ENCODE results near the gene DLG2.

The DLG2 gene

DNA sequence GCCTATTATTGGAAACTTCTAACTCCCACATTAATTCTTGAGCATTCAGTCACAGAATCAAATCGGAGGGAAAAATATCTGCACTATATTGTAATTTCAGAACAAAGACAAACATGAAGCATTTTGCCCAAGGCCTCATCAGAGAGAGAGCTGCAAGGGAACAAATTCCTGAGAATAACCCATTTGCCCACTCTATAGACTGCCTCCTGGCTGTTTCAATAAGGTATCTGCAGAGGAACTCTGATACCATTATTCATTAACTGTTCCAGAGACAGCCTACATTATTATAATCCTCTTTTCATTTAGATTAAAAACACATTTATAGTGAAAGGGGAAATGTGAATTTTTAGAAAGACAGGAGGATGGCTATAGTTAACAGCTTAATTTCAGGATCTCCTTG is 663.9 kb downstream of the DLG2 start:
- DNase-seq = no peak

DNA sequence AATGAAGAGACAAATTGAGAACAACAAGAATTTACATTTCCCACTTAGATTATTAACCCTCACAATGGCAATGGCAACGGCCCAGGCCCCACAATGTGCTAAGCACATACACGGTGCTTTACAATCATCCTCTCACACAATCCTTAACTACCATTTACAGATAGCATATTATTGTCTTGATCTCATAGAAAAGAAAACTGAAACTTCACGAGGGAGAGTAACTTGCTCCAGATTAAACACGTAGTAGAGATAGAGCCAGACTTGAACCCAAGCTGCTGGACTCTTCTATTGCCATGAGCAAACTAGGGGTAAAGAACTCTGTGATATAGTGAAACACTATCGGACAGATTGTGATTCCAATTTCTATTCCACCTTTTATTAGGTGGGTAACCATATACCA is 665.1 kb downstream of the DLG2 start:
- DNase-seq = no peak

DNA sequence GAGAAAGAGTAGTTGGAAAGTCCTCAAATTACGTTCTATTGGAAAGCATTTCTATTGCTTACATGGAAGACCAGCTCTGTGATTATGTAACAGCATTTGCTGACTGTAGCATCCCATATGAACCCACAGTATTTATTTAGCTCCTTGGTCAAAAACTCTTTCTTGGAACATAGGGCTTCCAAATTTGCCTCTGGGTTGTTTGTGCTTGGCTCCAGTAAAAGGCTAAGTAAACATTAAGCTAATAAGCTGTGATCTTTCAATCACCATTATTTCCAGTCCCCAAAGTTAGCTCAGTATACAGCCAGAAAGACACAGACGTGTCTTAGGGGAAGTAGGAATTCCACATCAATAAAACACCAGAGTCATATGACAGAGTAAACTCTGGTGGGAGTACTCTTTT is 668.8 kb downstream of the DLG2 start:
- DNase-seq = no peak

DNA sequence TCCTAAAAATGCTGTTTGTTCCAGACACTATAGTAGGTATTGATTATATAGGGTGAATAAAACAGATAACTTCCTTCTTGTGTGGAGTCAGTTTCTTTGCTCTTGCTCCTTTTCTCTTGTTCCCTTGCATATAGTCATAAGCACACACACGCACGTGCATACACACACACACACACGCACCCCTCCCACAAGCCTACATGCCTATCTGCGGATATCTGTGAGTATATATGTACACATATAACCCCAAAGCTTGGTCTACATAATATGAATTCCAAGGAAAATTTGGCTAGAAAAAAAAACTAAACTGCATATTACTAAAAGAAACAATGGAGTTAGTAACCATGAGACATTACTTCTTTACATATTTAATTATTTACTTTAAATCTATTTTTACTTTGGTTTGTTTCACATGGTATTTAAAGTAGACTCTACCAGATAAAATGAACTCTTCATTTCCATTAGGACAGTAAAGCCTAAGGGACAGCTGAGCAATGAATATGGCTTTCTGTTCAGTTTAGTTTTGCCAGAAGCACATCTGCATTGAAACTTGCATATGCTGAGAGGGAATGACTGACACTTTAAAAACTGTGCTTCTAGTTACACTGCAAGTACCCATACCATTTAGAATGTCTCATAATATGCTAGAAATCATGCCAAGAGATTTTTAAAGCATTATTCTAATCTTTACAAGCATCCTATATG is 676.4 kb downstream of the DLG2 start:
- DNase-seq = no peak

DNA sequence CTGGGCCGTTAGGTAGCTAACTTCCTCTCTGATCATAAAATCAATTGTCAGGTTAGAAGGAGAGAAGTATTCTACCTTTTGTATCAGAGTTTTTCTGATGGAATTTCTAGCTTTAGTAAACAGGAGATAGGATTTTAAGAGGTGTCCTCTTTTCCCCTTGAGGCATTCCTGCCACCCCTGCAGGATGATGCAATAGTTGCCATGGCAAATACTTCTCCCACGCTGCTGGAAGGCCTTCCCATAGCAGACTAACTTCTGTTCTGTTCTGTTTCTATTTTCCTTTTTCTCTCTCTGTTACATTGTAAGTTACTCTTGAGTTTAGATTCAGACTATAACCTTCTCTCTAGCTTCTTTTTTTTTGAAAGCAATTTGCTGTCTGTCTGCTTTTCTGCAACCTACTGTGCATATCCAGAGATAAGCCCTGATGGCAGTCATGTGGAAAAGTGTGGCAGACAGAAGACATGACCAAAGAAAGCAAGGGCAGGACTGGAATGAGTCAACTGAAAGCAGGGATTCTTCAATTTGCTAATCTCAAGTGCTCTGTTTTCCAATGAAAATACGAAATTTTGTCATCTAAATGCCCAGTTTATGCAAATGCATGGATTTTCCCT is 679.1 kb downstream of the DLG2 start:
- DNase-seq = no peak

DNA sequence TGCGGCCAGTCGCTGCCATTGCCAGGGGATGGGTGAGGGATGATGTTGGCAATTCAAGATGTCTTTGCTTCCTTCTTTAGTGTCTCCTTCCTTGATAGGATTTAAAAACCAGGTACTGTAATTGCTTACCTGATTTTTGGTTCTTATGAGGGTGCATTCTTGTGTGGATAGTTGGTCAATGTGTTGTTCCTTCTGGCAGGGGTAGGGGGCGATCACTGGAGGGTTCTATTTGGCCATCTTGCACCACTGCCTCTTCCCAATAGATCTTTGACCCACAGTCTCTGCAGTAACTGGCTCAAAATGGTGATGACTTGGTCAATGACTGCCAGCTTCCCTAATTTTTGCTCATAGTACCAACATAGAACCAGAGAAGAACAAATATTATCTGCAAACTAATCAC is 680.1 kb downstream of the DLG2 start:
- no peak for DNase-seq

DNA sequence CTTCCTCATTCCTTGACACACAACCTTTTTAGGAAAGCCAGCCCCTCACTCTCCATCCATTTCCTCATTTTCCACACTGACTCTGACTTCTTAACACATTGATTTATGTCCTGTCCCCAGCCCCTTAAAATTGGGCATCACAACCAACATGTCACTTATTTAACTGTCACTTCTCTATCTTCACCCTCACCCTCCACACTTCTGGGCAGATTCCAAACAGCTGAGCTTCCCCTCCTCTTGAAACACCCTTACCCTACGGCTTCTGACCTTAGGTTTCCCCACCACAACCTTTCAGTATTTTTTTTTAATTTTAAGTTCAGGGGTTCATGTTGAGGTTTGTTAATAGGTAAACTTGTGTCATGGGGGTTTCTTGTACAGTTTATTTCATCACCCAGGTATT is 696.3 kb downstream of the DLG2 start:
- no peak for DNase-seq

DNA sequence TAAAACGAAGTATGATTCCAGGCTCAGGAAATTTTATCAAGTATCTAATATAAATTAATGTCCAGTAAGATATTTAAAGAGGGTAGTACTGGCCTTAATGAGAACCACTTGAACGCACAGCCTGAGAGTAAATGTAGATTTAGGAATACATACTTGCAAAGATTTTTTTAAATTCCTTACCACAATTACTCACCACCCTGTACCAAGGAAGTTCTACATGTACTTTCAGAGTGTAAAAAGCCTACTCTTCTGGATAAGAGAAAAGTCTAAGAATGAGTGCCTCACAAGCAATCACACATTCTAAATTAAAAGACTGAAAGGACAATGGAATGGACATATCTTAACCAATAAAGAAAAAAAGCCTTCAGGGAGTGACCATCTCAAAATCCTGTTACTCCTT is 697.4 kb downstream of the DLG2 start:
- no peak for DNase-seq

DNA sequence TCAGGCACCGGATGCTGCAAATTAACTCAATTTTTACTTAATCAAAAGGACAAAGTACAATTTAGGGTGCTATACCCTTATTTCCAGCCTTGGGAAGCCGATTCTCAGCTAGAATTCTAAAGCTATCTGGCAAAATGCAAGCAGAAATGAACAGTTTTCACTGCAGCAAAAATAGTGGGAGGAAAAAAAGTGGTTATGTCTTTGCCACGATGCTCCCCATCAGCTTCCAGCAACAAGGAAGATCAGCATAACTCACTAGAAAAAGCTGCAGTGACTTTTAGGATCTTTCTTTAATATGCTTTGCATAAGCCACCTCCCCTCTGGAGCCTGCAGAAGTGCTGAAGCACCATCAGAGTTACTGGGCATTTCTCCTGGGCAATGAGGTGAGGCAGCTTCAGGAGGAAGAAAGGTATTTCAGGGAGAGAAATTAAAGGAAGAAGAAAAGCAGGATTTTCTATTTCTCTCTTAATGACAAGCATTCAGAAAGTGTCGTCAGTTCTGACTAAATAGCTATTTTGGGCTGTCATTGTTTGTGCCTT is 702.9 kb downstream of the DLG2 start:
- no peak for DNase-seq

DNA sequence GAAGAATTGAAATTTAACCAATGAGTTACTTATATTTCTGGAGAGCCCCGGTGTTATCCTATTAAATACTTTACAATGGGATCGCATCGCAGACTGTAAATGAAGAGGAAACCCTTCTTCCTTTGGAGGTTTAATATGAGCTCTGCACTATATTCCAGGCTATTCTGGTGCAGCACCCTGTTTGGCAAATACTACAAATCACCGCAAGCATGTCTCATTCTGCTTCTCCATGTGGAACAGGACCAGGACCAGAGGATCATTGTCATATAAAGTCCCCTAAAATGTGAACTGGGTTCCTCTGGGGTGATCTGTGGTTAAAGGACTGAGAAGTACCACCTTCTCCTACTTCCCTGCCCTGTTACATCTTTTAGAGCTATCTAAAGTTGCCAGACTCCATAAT is 703.7 kb downstream of the DLG2 start:
- DNase-seq = no peak

DNA sequence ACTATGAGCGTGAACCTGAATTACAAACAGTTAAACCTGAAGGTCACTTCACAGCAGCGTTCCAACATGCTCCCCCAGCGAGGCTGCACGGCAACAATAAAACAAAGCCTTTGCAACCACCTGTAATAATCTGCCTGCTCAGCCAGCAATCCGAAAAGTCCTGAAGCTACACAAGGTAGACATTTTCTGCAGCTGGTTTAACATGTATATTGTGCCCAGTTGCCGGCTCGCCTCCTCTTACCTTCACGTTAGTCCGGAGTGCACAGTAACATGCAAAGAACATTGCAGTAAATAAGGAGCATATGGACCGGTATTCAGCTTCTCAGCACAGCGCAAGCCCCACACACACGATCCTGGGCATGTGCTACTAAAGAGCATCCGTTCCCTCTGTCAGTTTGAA is 704.3 kb downstream of the DLG2 start:
- no peak for DNase-seq

DNA sequence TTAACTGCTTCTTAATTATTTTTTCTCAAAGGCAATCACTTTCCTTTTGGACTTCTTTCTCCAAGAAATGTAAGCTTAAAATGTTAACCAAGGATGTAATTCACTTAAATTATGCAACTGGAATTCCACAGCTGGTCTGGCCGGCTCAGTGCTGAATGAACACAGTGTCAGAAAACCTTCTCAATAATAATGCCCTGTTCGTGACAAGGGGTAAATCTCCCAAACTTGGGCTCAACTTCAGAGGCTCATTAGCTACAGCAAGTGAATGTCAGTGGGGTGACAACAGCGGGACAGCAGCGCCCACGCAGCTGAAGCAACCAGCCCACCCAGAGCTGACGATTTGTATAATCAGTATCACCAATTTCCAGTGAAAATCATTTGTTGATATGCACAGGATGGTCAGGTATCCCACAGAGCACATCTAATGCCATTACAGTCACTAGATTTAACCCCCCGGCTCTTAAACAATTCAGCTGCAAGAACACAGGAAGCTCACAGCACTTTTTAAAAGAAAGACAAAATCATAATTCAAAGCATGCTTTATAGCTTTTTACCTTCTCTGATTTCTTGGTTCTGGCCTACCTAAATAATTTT is 704.8 kb downstream of the DLG2 start:
- no peak for DNase-seq

DNA sequence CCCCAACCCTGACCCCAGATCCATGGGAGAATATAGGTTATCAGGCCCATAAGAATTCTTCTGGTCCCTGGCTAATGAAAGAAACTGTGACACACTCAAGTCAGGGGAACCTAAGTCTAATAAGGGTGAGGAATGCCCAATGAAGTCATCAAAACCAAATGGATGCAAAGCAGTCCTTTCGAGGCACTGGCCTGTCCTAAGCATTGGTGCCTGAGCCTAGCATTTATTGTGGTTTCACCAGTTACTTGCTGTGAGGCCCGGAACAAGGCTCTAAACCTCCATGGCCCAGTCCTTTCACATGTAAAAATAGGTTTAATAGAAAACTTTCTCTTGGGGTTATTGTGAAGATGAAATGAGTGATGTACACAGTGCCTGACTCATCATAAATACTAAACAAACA is 712.6 kb downstream of the DLG2 start:
- DNase-seq = no peak

DNA sequence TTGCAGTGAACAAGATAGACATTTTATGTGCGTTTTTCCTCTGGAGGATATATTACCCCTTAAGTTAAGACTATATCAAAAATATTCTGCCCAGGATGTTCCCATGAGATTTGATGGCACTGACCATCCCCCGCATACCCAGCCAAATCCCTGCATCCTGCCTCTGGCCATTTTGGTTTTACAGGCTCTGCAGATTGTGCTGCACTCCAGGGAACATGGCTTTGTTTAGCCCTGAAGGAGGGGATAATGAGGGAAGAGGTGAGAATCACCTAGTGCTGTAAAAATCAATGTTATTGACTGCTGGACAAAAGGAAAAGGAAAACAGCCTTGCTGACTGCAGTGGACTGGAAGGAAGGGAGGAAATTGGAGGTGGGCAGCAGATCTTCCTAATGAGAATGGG is 717.4 kb downstream of the DLG2 start:
- DNase-seq = no peak

DNA sequence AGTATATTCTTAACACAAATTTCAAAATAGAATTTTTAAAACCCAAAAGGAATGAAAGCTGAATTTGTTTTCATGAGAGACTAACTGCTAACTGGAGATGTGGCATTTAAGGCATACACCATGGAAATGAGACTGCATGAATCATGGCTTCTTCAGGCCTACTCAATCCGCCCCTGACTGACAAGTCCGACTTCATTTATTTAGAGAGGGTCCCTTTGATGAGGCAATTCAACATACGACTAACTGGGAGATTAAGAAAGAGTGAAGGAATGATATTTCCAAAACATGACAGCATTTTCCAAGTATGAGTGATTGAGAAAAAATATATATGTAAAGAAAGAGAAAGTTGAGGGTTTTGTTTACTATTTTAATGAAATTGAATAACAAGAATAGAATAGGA is 720.1 kb downstream of the DLG2 start:
- no peak for DNase-seq

DNA sequence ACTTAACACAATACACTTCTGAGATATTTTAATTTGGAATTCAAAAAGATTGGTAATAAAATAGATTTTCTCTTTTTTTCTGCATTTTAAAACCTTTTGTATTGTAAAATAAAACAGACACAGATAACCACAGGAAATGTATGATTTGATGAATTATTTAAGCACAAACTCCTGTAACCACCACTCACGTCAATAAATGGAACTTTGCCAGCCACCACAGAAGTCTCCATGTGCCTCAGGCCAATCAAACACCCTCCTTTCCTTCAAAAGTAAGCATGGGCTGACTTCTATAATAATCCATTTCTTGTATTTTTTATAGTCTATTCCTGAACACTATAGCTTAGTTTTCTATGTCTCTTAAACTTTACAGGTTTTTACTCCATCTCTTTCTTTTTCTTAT is 721.7 kb downstream of the DLG2 start:
- no peak for DNase-seq

DNA sequence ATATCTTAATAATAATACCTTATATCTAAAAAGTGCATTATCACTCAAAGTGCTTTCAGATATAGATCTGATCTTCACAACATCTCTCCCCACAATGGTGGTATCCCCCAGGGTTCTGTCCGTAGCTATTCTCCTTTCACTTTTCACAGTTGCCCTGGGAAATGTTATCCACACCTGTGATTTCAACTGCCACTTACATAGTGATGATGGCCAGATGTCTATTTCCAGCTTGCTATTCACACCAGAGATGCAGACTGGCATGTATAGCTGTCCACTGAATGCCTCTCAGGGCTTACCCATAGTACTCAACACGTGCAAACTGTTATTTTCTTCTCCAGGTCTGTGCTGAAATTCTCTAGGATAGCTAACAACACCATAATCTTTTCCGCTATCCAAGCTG is 724.7 kb downstream of the DLG2 start:
- no peak for DNase-seq

DNA sequence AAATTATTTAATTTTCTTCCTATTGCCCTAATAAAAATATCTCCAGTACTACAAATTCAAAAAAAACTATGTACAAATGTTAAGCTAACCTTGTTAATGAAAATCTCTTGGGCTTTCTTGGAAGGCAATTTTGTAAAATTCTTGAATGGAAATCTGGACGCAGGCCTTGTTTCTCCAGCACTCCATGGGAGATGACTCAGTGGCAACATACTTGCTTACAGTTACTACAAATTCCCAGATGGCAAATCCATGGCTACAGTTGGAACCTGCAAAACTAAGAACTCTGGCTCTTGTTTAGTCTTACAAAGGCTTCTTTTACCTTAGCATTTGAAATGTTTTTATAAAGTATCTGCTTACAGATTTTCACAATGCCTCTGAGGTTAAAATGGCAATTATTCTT is 725.2 kb downstream of the DLG2 start:
- DNase-seq = no peak

DNA sequence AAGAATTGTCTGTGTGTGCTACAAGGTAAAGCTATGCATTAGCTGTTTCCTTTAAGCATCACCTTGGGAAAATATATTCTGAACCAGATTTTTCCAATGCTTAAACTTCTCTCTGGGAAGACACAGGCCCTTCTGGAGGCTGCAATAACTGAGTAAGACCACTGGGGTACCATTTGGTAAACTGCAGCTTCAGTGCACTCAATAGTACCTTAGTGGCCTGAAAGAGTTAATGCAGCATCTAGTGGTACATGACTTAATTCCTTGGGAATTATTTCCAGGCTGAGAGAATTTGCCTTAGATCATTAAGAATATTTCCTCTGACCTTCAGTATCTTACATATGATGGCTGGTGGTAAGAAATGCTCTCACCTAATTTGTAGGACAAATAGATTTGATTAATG is 727.4 kb downstream of the DLG2 start:
- DNase-seq = no peak

DNA sequence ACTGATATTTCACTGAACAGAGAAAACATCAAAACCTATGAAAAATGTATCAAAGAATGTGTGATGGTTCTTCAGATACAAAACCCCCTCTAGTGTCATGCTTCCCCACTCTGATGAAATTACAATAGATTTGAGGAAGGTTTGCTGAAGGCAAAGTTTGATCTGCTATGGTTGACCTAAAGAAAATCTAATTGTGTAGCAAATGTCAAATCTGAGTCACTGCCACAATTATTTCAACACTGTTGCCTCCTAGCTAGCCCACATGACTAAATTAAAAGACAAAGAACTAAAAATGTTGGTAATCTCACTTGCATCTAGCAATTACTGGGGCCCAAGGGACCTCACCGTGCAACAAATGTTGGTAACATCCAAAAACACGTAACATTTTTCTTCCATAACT is 728.0 kb downstream of the DLG2 start:
- DNase-seq = no peak

DNA sequence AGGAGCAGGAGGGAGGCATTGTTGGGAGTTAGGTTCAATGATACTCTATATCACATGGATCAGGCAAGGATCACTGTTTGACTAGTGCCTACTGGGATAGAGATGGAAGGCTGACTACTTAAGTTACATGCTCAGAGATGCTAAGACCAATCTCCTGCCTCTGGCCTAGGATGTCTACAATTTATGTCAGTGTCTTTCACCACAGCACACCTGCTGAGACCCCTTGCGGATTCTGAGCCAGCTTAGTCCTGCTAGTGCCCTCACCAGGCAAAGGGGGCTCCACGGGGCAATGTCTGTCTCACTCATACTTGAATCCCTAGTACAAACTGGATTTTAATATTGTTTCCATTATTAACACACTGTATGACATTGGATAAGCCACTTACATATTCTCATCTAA is 732.5 kb downstream of the DLG2 start:
- DNase-seq = no peak

DNA sequence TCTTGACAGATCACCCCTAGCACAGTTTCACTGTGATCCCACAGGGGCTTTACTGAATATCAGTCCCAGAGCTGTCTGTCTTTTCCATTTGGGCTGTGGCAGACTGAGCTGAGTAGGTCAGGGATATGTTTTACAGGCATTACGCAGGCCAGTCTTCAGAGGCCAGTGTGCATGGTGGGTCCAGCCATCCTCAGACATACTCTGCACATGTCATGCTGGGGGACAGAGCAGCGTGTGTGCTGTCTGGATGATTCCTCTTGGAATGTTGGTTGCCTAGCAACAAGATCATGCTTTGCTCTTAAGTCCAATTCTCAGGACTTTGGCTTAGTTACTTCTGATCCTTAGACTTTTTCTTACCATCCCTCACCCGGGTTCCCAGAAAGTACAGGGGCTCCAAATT is 736.5 kb downstream of the DLG2 start:
- DNase-seq = no peak

DNA sequence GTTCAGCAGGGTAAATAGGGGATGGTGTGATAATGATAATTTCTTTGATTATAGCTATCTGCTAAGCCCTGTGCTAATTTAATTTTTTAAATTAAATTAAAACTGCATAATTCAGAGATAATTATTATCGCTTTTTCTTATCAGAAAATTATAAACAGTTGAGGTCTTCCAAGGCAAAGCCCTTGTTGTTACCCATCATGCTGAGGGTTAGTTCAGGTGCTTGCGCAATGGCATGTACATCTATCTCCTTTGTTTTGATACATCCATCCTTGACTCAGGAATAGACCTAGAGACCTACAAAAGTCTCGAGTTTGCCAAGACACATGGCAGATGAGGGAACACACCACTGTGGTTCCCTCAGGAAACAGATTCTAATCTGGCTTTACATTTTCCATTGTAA is 737.6 kb downstream of the DLG2 start:
- no peak for DNase-seq

DNA sequence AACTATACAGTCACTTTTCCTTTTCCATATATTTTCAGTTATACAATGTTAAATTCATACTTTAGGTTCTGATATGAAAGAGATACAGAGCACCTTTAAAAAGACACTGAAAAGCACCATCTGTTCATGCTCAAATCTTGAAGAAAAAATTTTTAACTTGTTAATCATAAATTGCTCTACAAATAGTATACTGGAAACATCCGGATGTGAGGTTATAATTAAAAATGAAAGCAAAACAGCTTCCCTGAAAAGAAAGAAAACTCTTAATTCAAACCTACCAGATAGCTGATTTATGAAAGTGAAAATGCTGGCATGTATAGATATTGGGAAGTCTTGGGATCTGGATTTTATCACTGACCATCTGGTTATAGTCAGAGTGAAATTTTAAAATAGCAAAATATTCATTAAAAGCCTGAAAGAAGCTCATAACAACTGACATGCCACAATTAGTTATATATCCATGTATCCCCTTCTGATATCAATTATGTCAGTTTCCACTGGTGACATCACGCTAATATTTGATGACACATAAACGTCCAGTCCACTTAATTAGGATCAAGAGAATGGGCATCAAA is 740.0 kb downstream of the DLG2 start:
- no peak for DNase-seq
